ENCODE results near the gene ARF6.
"Not testable (repeated sequence)": the region's sequence is repeated elsewhere in the genome, so short reads cannot be mapped to it uniquely, and the experiment has no call there.

The ARF6 gene

DNA sequence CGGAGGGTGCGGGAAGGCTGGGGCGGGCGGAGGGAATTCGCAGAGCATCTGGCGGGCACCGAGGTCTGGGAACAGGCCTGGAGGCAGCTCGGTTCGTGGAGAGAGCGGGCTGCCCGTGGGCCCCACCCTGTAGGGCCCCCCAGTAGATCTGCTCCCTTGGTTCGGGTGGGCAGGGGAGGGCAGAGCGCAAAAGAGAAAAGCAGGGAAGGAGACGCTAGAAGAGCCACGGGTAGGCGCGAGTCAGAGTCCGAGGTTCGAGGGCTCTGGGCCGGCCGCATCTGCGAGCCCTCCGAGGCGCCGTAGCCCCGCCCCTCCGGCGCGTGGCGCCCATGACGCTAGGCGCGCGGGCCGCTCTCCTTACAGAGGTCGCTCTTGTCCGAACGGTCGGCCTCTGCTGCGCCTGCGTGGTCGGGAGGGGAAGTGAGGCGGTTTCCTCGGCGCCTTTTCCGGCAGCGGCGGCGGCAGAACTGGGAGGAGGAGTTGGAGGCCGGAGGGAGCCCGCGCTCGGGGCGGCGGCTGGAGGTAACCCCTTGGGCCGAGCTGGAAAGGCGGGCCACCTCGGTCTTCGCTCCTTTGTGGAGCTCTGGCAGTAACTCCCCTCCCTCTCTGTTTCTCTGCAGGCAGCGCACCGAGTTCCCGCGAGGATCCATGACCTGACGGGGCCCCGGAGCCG lies at the start of gene ARF6:
ARF6 (plus strand) TSS at position 447 of the 673 bp plus-strand sequence. CDS start 655 bp downstream, outside the sequence.
- DNase-seq = peak; percentile 95

DNA sequence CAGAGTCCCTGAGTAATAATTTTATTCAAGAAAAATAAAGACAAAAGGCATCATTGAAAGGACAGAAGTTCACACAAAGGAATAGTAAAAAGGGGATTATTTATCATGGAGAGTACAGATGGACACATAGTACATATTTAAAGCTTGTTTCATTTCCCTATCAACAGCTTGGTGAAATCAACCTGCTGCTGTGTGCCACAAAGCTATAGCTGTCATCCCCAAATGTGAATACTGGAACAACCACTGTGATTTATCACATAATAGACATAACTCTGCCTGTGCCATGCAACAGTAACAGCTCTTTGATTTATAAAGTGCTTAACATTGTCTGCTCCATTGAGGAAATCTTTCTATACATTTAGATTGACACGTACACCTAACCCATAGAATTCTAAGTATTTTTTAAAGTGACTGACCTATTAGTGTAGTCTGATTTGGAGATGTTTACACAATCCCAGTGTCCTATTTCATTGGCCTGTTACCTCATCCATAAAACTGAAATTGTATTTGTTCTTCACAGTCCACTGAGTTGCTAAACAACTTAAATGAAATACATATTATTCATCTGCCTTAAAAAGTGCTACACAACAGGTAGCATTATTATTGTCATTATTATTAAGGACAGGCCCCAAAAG lies 43.6 kb upstream of the ARF6 start:
- DNase-seq = no peak

DNA sequence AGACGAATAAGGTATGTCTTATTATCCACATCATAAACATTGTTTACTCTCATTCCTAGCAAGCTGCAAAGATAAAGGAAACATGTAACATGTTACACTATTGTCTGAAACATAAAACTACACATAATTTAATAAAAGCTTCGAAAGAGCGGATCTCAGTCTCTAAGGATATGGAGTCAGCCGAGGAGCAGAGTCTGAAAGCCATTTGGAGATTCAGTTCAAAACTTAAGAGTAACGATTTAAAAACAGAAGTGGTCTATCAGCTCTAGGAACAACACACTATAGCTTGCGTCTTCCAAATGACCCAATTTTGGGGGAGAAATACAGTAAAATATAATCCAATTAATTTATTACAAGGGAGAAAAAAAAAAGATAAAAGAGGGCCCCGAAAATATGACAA lies 41.1 kb upstream of the ARF6 start:
- DNase-seq = peak; percentile 22

GRCh38 chr14:49852301-49853157 lies 40.4 kb upstream of the ARF6 start, which contains the start of gene NEMF:
TSS of gene NEMF (minus strand) at chr14:49852788. CDS start at chr14:49852753, 35 bp downstream.
- DNase-seq = peak; percentile 94

DNA sequence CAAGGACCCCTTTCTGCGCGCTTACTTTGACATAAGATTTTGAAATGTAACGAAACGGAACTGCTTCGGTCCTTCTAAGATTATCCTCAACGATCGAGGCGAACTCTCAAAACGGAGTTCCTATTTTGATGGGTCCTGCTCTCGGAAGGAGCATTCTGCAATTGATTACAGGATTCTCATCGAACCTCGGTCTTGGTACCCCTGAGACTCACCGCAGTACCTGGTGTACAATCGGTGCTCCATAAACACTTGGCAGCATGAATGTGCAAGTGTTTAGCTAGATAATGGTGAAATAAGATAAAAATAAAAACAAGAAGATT lies 39.8 kb upstream of the ARF6 start:
- DNase-seq = no peak

GRCh38 chr14:49853572-49854375 lies 39.1 kb upstream of the ARF6 start:
- DNase-seq = peak; percentile 47

- DNase-seq = no peak
These were observed 35.4 kb upstream of the ARF6 start for GRCh38 chr14:49857427-49858003.

DNA sequence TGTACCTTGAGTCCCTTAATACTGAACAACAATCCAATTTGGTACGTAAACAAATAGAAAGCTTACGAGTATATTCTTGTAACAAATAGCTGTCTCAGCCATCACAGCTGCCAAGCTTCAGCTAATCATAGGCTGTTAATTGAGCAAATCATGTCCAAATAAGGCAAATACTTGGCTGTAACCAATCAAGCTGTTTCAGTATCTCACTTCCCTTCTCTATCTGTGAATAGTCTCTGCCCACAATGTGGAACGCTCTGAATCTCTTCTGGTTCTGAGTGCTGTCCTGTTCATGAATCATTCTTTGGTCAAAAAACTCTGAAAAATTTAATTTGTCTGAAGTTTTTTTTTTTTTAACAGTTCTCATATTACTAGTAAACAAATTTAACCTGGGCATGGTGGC lies 34.5 kb upstream of the ARF6 start:
- no peak for DNase-seq

- DNase-seq = no peak
These were observed 31.7 kb upstream of the ARF6 start for GRCh38 chr14:49860988-49861698.

GRCh38 chr14:49861699-49862088 lies 31.2 kb upstream of the ARF6 start:
- peak; percentile 88 for DNase-seq

DNA sequence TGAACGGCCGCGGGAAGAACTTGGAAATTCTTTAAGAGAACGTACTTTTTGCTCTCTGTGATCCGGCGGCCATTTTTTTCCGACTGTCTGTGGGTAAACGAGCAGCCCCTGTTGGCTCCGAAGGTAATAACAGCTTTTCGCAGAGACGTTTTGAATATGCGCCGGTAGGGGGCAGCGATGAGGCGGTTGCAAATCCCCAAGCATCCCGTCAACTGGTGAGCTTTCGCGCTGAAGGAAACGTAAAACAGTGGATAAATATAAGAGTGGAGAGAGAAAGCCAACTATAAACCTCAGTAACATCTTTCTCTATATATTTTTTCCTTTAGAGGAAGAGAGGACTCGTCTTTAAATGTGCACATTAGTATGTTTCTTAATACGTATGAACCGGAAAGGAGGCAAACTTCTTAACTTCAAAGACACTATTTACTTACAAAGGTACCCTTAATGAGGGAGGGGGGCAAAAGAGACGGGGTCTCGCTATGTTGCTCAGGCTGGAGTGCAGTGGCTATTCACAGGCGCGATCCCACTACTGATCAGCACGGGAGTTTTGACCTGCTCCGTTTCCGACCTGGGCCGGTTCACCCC lies 30.7 kb upstream of the ARF6 start:
- DNase-seq = peak; percentile 88

GRCh38 chr14:49863487-49864281 lies 29.2 kb upstream of the ARF6 start:
- DNase-seq = no peak

DNA sequence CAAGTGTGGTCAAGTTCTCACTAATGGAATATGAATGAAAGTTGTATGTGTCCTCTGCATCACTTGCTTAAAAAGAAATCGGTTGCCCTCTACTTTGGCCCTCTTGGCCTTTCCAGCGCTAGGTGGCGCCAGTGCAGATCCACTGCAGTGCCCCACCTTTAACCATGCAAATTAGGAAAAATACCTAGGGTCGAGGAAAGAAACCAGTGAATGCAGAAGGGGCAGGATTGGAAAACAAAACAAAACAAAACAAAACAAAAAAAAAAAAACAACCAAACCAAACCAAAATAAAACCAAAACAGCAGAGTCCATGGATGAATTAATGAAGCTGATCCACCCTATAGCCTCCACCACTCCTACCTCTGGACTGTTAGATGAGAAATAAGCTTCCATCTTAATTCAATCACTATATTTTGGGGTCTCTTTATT lies 27.4 kb upstream of the ARF6 start:
- DNase-seq = peak; percentile 67

DNA sequence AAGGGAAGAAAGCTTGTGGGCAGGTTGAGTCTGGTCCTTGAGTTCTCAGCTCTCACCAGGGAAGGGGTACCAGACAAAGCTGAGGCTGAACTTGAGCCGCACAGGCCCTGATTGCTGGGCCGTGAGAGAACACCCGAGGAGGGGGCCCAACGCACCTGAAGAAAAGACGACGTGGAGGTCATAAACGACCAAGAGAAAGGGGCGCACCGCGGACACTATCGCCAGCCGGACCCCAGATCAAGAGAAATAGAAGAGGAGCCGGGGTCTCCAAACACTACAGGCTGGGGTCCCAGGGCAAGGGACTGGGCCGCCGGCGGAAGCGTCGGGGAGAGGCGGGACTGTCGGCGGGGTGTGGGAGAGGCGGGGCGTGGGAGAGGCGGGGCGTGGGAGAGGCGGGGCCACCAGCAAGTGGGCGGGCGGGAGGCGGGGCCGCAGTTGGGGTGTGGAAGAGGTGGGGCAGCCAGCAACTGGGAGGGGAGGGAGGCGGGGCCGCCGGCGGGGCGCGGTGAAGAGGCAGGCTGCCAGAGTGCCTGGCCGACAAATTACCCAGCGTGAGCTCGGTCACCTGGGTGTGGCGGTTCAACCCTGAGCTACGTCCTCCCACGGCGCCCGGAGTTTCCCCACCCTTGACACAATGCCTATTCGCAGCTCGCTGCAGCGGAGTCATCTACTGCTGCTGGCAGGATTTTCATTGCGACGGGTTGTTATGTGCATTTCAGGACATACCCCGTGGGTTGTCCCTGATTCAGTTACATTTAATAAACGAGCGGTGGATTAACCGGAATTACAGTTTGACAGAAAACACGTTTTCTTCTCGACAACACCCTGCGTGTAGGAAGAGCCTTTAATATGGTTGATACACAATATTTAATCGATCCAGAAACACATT lies 24.8 kb upstream of the ARF6 start:
- peak; percentile 84 for DNase-seq

GRCh38 chr14:49868720-49869114 lies 24.2 kb upstream of the ARF6 start:
- DNase-seq = no peak

- no peak for DNase-seq
These were observed 22.0 kb upstream of the ARF6 start for GRCh38 chr14:49870908-49871307.

DNA sequence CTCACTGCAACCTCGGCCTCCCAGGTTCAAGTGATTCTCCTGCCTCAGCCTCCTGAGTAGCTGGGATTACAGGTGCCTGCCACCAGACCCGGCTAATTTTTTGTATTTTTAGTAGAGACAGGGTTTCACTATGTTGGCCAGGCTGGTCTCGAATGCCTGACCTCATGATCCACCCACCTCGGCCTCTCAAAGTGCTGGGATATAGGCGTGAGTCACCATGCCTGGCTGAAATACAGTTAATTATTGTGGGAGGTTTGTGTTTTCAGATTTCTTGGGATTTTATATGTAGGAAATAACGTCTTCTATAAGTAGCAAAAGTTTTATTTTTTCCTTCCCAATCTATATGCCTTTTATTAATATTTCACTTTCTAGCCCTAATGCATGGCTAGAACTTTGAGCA lies 19.3 kb upstream of the ARF6 start:
- DNase-seq = not testable (repeated sequence)

- DNase-seq = no peak
These were observed 17.2 kb upstream of the ARF6 start for GRCh38 chr14:49875640-49876198.

- no peak for DNase-seq
These were observed 16.2 kb upstream of the ARF6 start for GRCh38 chr14:49876563-49877127.

All from KG1 (cell line).